Measurements from ENCODE around the gene RNF26. TPM values are rescaled to one million over a fixed set of nuclear protein-coding genes. Genes with fewer than 3 reads are reported as not detected.

RNF26 gene
- total RNA-seq, 1 experiment from 2014 or later: 92.7 TPM

DNA sequence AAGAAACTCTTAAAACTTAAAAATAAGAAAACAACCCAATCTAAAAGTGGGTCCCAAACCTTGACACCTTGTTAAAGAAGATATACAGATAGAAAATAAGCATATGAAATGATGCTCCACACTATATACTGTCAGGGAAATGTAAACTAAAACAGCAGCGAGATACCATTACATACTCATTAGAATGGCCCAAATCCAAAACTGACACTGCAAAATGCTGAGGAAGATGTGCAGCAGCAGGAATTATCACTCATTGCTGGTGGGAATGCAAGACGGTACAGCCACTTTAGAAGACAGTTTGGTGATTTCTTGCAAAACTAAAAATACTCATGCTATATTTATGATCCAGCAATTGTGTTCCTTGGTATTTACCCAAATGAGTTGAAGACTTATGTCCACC lies 5.0 kb upstream of the RNF26 start:
- Mint-ChIP-seq H3K27ac (ENCODE audit: unreplicated experiment) (no peak overlapping the region), H3K4me1 (ENCODE audit: low read depth, unreplicated experiment) (no peaks in the 10 kb centered on the region), H3K36me3 (ENCODE audit: insufficient read depth, unreplicated experiment) (peaks cover 6% of the 10 kb centered on the region), H3K9me3 (ENCODE audit: unreplicated experiment) (no peaks in the 10 kb centered on the region), H3K27me3 (ENCODE audit: insufficient read depth, unreplicated experiment) (peaks cover 4% of the 10 kb centered on the region), H3K4me3 (ENCODE audit: unreplicated experiment) (no peak overlapping the region)
- no peak for DNase-seq
- TF ChIP-seq, protein P1, sequence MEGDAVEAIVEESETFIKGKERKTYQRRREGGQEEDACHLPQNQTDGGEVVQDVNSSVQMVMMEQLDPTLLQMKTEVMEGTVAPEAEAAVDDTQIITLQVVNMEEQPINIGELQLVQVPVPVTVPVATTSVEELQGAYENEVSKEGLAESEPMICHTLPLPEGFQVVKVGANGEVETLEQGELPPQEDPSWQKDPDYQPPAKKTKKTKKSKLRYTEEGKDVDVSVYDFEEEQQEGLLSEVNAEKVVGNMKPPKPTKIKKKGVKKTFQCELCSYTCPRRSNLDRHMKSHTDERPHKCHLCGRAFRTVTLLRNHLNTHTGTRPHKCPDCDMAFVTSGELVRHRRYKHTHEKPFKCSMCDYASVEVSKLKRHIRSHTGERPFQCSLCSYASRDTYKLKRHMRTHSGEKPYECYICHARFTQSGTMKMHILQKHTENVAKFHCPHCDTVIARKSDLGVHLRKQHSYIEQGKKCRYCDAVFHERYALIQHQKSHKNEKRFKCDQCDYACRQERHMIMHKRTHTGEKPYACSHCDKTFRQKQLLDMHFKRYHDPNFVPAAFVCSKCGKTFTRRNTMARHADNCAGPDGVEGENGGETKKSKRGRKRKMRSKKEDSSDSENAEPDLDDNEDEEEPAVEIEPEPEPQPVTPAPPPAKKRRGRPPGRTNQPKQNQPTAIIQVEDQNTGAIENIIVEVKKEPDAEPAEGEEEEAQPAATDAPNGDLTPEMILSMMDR (IDR thresholded peaks at IDR 0.05; ENCODE audit: insufficient read depth in 1 of 2, low read depth in 1 of 2, low read length in 1 of 2, severe bottlenecking in 1 of 2, unreplicated experiment in 1 of 2): no peak
- no TSS peak for BruUV-seq (replicated peaks)
- Histone ChIP-seq H3K4me3 (ENCODE audit: low read depth, low read length) (no peak overlapping the region), H3K9me3 (no peaks in the 10 kb centered on the region), H3K4me1 (no peaks in the 10 kb centered on the region), H3K27me3 (replicated peaks; ENCODE audit: control insufficient read depth, insufficient read depth, low read length) (no peaks in the 10 kb centered on the region), H3K36me3 (ENCODE audit: control insufficient read depth, insufficient read depth, low read length) (peaks cover 2% of the 10 kb centered on the region; the same call in 1 of the 2 replicates)
- ChIA-PET POLR2A (no interaction called here), CTCF (interaction anchor here (0.9 kb wide), 1 partner anchor 9 kb away, joined by 3 read pairs; no protein-coding TSS in a partner anchor)
- intact Hi-C loops (cut with micrococcal nuclease; ENCODE audit: unreplicated experiment): no loop called here

DNA sequence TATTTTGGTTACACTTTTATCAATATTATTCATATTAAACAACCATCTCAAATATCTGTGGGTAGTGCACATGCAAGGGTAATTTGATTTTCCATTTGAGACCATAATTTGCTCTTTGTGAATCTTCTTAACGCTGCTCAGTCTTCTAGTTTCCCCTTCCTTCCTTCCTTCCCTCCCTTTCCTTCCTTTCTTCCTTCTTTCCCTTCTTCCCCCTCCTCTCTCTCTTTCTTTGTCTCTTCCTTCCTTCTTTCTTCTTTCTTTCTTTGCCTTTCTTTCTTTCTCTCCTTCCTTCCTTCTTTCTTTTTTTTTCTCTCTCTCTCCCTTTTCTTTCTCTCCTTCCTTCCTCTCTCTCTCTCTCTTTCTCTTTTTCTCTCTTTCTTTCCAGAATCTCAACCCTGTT lies 4.1 kb upstream of the RNF26 start:
- no TSS peak for BruUV-seq (replicated peaks)
- H3K4me3 Mint-ChIP-seq (ENCODE audit: unreplicated experiment): no peak overlapping the region
- CTCF ChIA-PET: interaction anchor here (0.6 to 1.7 kb wide), 2 partner anchors 9 to 41 kb away, joined by 4 read pairs; no protein-coding TSS in a partner anchor
- intact Hi-C loops (cut with micrococcal nuclease; ENCODE audit: unreplicated experiment): no loop called here
- Histone ChIP-seq H3K4me3 (ENCODE audit: low read depth, low read length) (no peak overlapping the region), H3K4me1 (peaks cover 4% of the 10 kb centered on the region), H3K27me3 (replicated peaks; ENCODE audit: control insufficient read depth, insufficient read depth, low read length) (no peaks in the 10 kb centered on the region), H3K9me3 (no peaks in the 10 kb centered on the region), H3K36me3 (ENCODE audit: control insufficient read depth, insufficient read depth, low read length) (peaks cover 2% of the 10 kb centered on the region; the same call in 1 of the 2 replicates)
- no peak for DNase-seq
- TF ChIP-seq, protein P1 (IDR thresholded peaks at IDR 0.05; ENCODE audit: insufficient read depth in 1 of 2, low read depth in 1 of 2, low read length in 1 of 2, severe bottlenecking in 1 of 2, unreplicated experiment in 1 of 2): no peak
- peaks cover 4% of the 10 kb centered on the region for H3K27me3 Mint-ChIP-seq (ENCODE audit: insufficient read depth, unreplicated experiment)
- POLR2A ChIA-PET: no interaction called here
- peaks cover 12% of the 10 kb centered on the region for H3K36me3 Mint-ChIP-seq (ENCODE audit: insufficient read depth, unreplicated experiment)
- H3K4me1 Mint-ChIP-seq (ENCODE audit: low read depth, unreplicated experiment): no peaks in the 10 kb centered on the region
- no peaks in the 10 kb centered on the region for H3K9me3 Mint-ChIP-seq (ENCODE audit: unreplicated experiment)
- no peak overlapping the region for H3K27ac Mint-ChIP-seq (ENCODE audit: unreplicated experiment)

DNA sequence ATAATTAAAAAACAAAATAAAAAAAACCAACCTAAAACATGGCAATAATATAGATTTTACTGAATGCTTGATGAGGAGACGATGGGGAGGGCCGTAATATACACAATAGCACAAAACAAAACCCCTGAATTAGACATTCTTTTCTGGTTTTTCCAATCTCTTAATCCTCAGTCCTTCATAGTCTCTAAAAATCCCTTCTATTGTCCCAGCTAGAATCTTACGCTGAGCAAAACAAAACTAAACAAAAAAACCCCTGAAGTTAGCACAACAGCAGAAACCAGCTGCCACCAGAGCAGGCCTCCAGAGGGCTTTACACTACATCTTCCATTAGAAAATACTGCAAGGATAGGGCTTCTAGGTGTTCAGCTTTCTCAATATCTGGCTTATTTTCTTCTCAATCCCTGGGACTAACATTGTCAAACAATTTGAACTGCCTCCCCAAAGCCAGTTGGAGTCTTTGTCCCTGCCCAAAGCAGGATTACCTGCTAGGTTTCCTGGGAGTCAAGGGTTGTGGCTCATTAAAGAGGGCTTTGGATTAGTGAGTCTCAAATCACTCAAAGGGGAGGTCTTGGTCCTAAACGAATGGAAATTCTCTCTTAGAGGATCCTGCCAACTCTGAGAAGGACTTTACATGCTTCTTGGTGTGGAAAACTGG lies 2.1 kb upstream of the RNF26 start:
- Mint-ChIP-seq H3K4me3 (ENCODE audit: unreplicated experiment) (peak overlapping the region; percentile 82), H3K9me3 (ENCODE audit: unreplicated experiment) (no peaks in the 10 kb centered on the region), H3K27ac (ENCODE audit: unreplicated experiment) (peak overlapping the region; percentile 99), H3K4me1 (ENCODE audit: low read depth, unreplicated experiment) (peaks cover 8% of the 10 kb centered on the region), H3K36me3 (ENCODE audit: insufficient read depth, unreplicated experiment) (peaks cover 17% of the 10 kb centered on the region), H3K27me3 (ENCODE audit: insufficient read depth, unreplicated experiment) (peaks cover 4% of the 10 kb centered on the region)
- no peaks in the 10 kb centered on the region for H3K9me3 ChIP-seq
- TF ChIP-seq, protein P1 (IDR thresholded peaks at IDR 0.05; ENCODE audit: insufficient read depth in 1 of 2, low read depth in 1 of 2, low read length in 1 of 2, severe bottlenecking in 1 of 2, unreplicated experiment in 1 of 2): no peak
- BruUV-seq (replicated peaks): no TSS peak
- DNase-seq: no peak
- intact Hi-C loops (cut with micrococcal nuclease; ENCODE audit: unreplicated experiment): no loop called here
- no peak overlapping the region for H3K4me3 ChIP-seq (ENCODE audit: low read depth, low read length)
- POLR2A ChIA-PET: no interaction called here
- H3K4me1 ChIP-seq: peaks cover 9% of the 10 kb centered on the region
- peaks cover 3% of the 10 kb centered on the region; the same call in 1 of the 2 replicates for H3K36me3 ChIP-seq (ENCODE audit: control insufficient read depth, insufficient read depth, low read length)
- CTCF ChIA-PET: no interaction called here
- no peaks in the 10 kb centered on the region for H3K27me3 ChIP-seq (replicated peaks; ENCODE audit: control insufficient read depth, insufficient read depth, low read length)

Measured in Caco-2 (cell line).